SK-N-MC (cell line): ENCODE results near the gene PTGDR.

Source experiments
- DNase-seq: peaks from one replicate; pipeline ENCODE4 v3.0.0-alpha.2; 2011; ENCODE audit warnings: low read depth, low spot score
- H3K27ac ChIP-seq: fragments of 200-600 bp; sonication (generic); 2 replicates; pipeline ENCODE4 v1.5.1; 2016; ENCODE audit warnings: mixed run types
- H3K36me3 ChIP-seq: fragments of 200-600 bp; sonication (generic); 2 replicates; pipeline ENCODE4 v1.6.1; 2017; ENCODE audit warnings: antibody characterized with exemption, low read length, mixed read lengths; ENCODE audit not compliant: insufficient read depth
- H3K4me3 ChIP-seq: fragments of 200-600 bp; sonication (generic); 2 replicates; pipeline ENCODE4 v1.5.1; 2016
- H3K9ac ChIP-seq: fragments of 200-600 bp; sonication (generic); 2 replicates; pipeline ENCODE4 v1.8.0; 2017; ENCODE audit warnings: mixed run types, mixed read lengths; ENCODE audit not compliant: insufficient read length
- H3K9me3 ChIP-seq: fragments of 200-600 bp; sonication (generic); 2 replicates; pipeline ENCODE4 v1.6.1; 2017; ENCODE audit warnings: low read depth, mild to moderate bottlenecking, antibody characterized with exemption, low read length, moderate library complexity, mixed read lengths
- EZH2 ChIP-seq: fragments of 200-600 bp; sonication (generic); IDR thresholded peaks from one replicate; pipeline ENCODE4 v1.6.1; 2017; ENCODE audit warnings: antibody characterized with exemption
- FOXP2 ChIP-seq: optimal IDR thresholded peaks from 2 replicates; pipeline ENCODE3; 2011; ENCODE audit warnings: mild to moderate bottlenecking, moderate library complexity; ENCODE audit not compliant: insufficient read depth; ENCODE audit errors: extremely low read length, control extremely low read depth
- POLR2AphosphoS5 ChIP-seq: IDR thresholded peaks from 2 replicates; pipeline ENCODE4 v1.6.1; 2012; ENCODE audit warnings: mild to moderate bottlenecking, low read depth, low read length, borderline replicate concordance

Gene PTGDR

GRCh38 chr14:52319919-52320318 is 52.4 kb downstream of the PTGDR start:
- Histone ChIP-seq H3K9ac (no peak overlapping the region), H3K27ac (no peak overlapping the region), H3K4me3 (no peak overlapping the region), H3K36me3 (no peaks in the 10 kb centered on the region), H3K9me3 (no peaks in the 10 kb centered on the region)
- TF ChIP-seq FOXP2 = no peak
- no peak for TF ChIP-seq POLR2AphosphoS5
- no peak for TF ChIP-seq EZH2
- DNase-seq = no peak

DNA sequence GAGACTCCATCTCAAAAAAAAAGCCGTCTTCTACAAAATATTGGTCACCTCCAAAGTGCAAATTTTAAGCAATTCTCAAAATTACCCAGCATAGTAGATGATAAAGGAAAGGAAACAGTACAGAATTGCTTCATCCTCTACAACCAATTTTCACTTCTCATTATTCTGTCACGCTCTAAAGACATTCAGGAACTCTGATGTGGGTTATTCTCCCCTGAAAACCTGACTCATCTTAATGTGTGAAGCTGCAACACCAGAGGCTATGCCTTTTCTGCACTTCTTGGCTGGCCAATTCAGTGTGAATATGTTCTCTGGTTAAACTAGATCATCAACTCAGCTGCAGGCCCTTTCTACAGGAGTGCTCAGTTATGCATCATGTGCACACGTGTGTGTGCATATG is 57.6 kb downstream of the PTGDR start:
- DNase-seq = no peak
- Histone ChIP-seq H3K9ac (no peak overlapping the region), H3K36me3 (no peaks in the 10 kb centered on the region), H3K9me3 (no peaks in the 10 kb centered on the region), H3K4me3 (no peak overlapping the region), H3K27ac (no peak overlapping the region)
- TF ChIP-seq POLR2AphosphoS5 (no peak), EZH2 (no peak), FOXP2 (no peak)

DNA sequence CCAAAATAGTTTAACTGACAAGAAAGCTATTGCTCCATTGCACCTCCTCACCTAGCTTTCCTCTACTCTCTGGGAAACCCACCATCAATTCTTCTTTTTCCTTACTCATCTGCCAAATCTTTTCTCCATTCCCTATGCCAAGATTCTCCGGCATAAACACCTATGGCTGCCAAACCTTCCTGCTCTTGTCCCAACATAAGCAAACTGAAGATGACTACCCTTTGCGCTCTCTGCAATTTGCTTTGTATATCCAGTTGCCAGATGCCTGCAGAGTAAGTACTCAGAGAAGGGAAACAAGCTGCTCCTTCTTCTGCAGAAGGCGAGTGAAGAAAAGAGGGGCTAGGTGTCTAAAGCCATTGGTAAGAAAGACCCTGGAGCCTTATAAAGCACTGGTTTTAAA is 58.1 kb downstream of the PTGDR start:
- no peak for TF ChIP-seq POLR2AphosphoS5
- no peak for TF ChIP-seq EZH2
- no peak for TF ChIP-seq FOXP2
- H3K36me3 ChIP-seq = no peaks in the 10 kb centered on the region
- no peak overlapping the region for H3K27ac ChIP-seq

More for the DNA sequence above, 58.1 kb downstream of the PTGDR start:
- no peak for DNase-seq
- Histone ChIP-seq H3K9me3 (no peaks in the 10 kb centered on the region), H3K9ac (no peak overlapping the region), H3K4me3 (no peak overlapping the region)
